Stimulated activated CD8-positive, alpha-beta memory T cell treated with anti-CD3 and anti-CD28 coated beads, Interleukin-4, amount 100 ng/mL, for 4 hours (primary cell): ENCODE measurements around the gene ZNF593OS.

Experiments
- DNase-seq, 2 donors: peaks; one replicate each; pipeline ENCODE4 v3.0.0-alpha.2; 2020; ENCODE audit warnings: low read depth in 2 of 2, low spot score in 1 of 2

The ZNF593OS gene

GRCh38 chr1:26171084-26172072 lies at the start of gene ZNF593OS:
TSS of gene ZNF593OS (minus strand) at chr1:26171832. CDS start at chr1:26171661, 171 bp downstream.
- no peak for DNase-seq

GRCh38 chr1:26221094-26221493 lies 49.5 kb upstream of the ZNF593OS start:
- no peak for DNase-seq

- DNase-seq: no peak
These were observed 48.7 kb upstream of the ZNF593OS start for GRCh38 chr1:26220199-26220912.

- DNase-seq: no peak
These were observed 47.4 kb upstream of the ZNF593OS start for GRCh38 chr1:26218906-26219494.

- no peak for DNase-seq
These were observed 43.6 kb upstream of the ZNF593OS start for GRCh38 chr1:26215246-26215645.

- DNase-seq: no peak
These were observed 41.8 kb upstream of the ZNF593OS start for GRCh38 chr1:26213335-26213905.

- DNase-seq: no peak
These were observed 41.1 kb upstream of the ZNF593OS start for GRCh38 chr1:26212726-26213125.

- no peak for DNase-seq
These were observed 38.7 kb upstream of the ZNF593OS start for GRCh38 chr1:26210147-26210870.

- no peak for DNase-seq
These were observed 32.1 kb upstream of the ZNF593OS start for GRCh38 chr1:26203642-26204318.

- no peak for DNase-seq
These were observed 28.8 kb upstream of the ZNF593OS start for GRCh38 chr1:26200413-26200812.

GRCh38 chr1:26197813-26198212 lies 26.2 kb upstream of the ZNF593OS start:
- no peak for DNase-seq

GRCh38 chr1:26197301-26197700 lies 25.7 kb upstream of the ZNF593OS start:
- DNase-seq: no peak

- no peak for DNase-seq
These were observed 24.2 kb upstream of the ZNF593OS start for GRCh38 chr1:26195805-26196204.

GRCh38 chr1:26191739-26192138 lies 20.1 kb upstream of the ZNF593OS start:
- no peak for DNase-seq

GRCh38 chr1:26190373-26190987 lies 18.8 kb upstream of the ZNF593OS start, which contains the start of gene CATSPER4:
TSS of gene CATSPER4 (plus strand) at chr1:26190602. CDS start at chr1:26190628, 26 bp downstream.
- DNase-seq: no peak

GRCh38 chr1:26189751-26190275 lies 18.2 kb upstream of the ZNF593OS start:
- no peak for DNase-seq

- no peak for DNase-seq
These were observed 17.7 kb upstream of the ZNF593OS start for GRCh38 chr1:26189331-26189730.

GRCh38 chr1:26188477-26188876 lies 16.8 kb upstream of the ZNF593OS start:
- no peak for DNase-seq

GRCh38 chr1:26187882-26188281 lies 16.2 kb upstream of the ZNF593OS start:
- DNase-seq: no peak
